Caco-2 (cell line): ENCODE results near the gene FAM117B. TPM values are rescaled to one million over a fixed set of nuclear protein-coding genes. Genes with fewer than 3 reads are reported as not detected.

ENCODE experiments used
- BruUV-seq: library from RNA; stranded (reverse); fragments of 400-500 nt; replicated peaks from 2 replicates; lab custom pipeline; 2021; lab: Mats Ljungman, UMichigan
- CTCF ChIA-PET: fragments of 300-600 bp; sonication (Branson Sonifier 250); formaldehyde crosslinking; loops from one replicate; lab custom pipeline; 2022; ENCODE audit warnings: antibody characterized with exemption; lab: Charles Lee
- POLR2A ChIA-PET: fragments of 300-600 bp; sonication (Branson Sonifier 250); formaldehyde crosslinking; loops from one replicate; lab custom pipeline; 2022; ENCODE audit warnings: antibody characterized with exemption; lab: Charles Lee
- DNase-seq, 2 experiments: peaks; one replicate each; pipeline versions ENCODE4 v3.0.0 to v3.0.0-alpha.2; 2020 to 2022
- H3K27me3 ChIP-seq: replicated peaks from 2 replicates; pipeline ENCODE4 v1.6.0; 2011; ENCODE audit warnings: low read length; ENCODE audit not compliant: control insufficient read depth, insufficient read depth
- H3K36me3 ChIP-seq: 2 replicates; pipeline ENCODE4 v1.5.1; 2011; ENCODE audit warnings: low read length; ENCODE audit not compliant: control insufficient read depth, insufficient read depth
- H3K4me1 ChIP-seq: fragments of 250-450 bp; sonication (Bioruptor Pico); 2 replicates; pipeline ENCODE4 v1.5.1; 2020; ENCODE audit warnings: mild to moderate bottlenecking
- H3K4me3 ChIP-seq: 2 replicates; pipeline ENCODE4 v1.5.1; 2011; ENCODE audit warnings: low read depth, mild to moderate bottlenecking, control low read depth, low read length
- H3K9me3 ChIP-seq: fragments of 250-450 bp; sonication (Bioruptor Pico); 2 replicates; pipeline ENCODE4 v1.5.1; 2020; ENCODE audit warnings: mild to moderate bottlenecking, moderate library complexity
- H3K27ac Mint-ChIP-seq: one replicate; pipeline ENCODE4 v1.8.0; 2022; ENCODE audit warnings: mixed read lengths; ENCODE audit not compliant: unreplicated experiment
- H3K27me3 Mint-ChIP-seq: one replicate; pipeline ENCODE4 v1.8.0; 2022; ENCODE audit warnings: mixed read lengths; ENCODE audit not compliant: insufficient read depth, unreplicated experiment
- H3K36me3 Mint-ChIP-seq: one replicate; pipeline ENCODE4 v1.8.0; 2022; ENCODE audit warnings: mild to moderate bottlenecking, mixed read lengths; ENCODE audit not compliant: insufficient read depth, unreplicated experiment
- H3K4me1 Mint-ChIP-seq: one replicate; pipeline ENCODE4 v1.8.0; 2022; ENCODE audit warnings: low read depth, mixed read lengths; ENCODE audit not compliant: unreplicated experiment
- H3K4me3 Mint-ChIP-seq: one replicate; pipeline ENCODE4 v1.8.0; 2022; ENCODE audit warnings: mild to moderate bottlenecking, moderate library complexity, mixed read lengths; ENCODE audit not compliant: unreplicated experiment
- H3K9me3 Mint-ChIP-seq: one replicate; pipeline ENCODE4 v1.8.0; 2022; ENCODE audit warnings: mixed read lengths; ENCODE audit not compliant: unreplicated experiment
- CTCF ChIP-seq, 2 experiments: fragments of 200-600 bp in 1 of 2; IDR thresholded peaks; 1 replicate in 1 of 2; 2 replicates in 1 of 2; pipeline versions ENCODE4 v1.5.1 to v1.8.0; 2011 to 2022; ENCODE audit warnings: antibody characterized with exemption in 1 of 2, control low read depth in 1 of 2, inconsistent platforms in 1 of 2, low read depth in 1 of 2, low read length in 1 of 2, mild to moderate bottlenecking in 1 of 2, moderate library complexity in 1 of 2; ENCODE audit not compliant: insufficient read depth in 1 of 2, severe bottlenecking in 1 of 2, unreplicated experiment in 1 of 2
- intact Hi-C: fragments of 100-400 bp; cut with micrococcal nuclease; formaldehyde crosslinking; loops from one replicate; pipeline ENCODE4 v1.10.0; 2022; ENCODE audit not compliant: unreplicated experiment
- total RNA-seq: library from RNA; stranded (reverse); gene quantifications from 2 replicates; pipeline ENCODE4 v1.2.3, GENCODE V29; 2022

FAM117B gene
- total RNA-seq, 1 experiment from 2014 or later: 9.8 TPM

- ChIA-PET POLR2A (no interaction called here), CTCF (no interaction called here)
- Mint-ChIP-seq H3K27ac (no peak overlapping the region), H3K27me3 (no peaks in the 10 kb centered on the region), H3K36me3 (no peaks in the 10 kb centered on the region), H3K9me3 (no peaks in the 10 kb centered on the region), H3K4me3 (no peak overlapping the region), H3K4me1 (peaks cover 3% of the 10 kb centered on the region)
- H3K27me3 ChIP-seq: no peaks in the 10 kb centered on the region
- no peaks in the 10 kb centered on the region for H3K36me3 ChIP-seq
- TF ChIP-seq CTCF (IDR thresholded peaks at IDR 0.05; ENCODE audit: insufficient read depth in 1 of 2, low read depth in 1 of 2, low read length in 1 of 2, severe bottlenecking in 1 of 2, unreplicated experiment in 1 of 2): no peak
- no peak for DNase-seq
- H3K4me3 ChIP-seq: no peak overlapping the region
- no peaks in the 10 kb centered on the region for H3K9me3 ChIP-seq
- intact Hi-C loops: no loop called here
- BruUV-seq: no TSS peak
- H3K4me1 ChIP-seq: peaks cover 4% of the 10 kb centered on the region; the same call in 1 of the 2 replicates
Observed at GRCh38 chr2:202723746-202724145, 89.0 kb downstream of the FAM117B start.

DNA sequence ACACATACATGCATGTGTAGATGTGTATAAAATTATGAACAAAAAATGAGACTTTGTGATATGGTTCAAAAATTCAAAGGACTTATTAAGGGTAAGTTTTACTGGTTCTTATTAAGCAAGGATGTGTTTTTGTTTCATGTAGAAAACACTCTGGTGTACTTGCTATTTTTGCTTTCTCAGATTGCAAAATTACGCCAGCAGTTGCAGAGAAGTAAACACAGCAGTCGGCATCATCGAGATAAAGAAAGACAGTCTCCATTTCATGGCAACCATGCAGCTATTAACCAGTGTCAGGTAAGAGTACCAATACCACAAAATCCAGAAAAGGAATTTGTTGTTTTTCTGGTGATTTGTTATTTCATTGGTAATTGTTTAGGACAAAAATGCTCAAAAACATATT, 91.3 kb downstream of the FAM117B start:
- no peak overlapping the region for H3K27ac Mint-ChIP-seq
- Histone ChIP-seq H3K9me3 (no peaks in the 10 kb centered on the region), H3K4me3 (no peak overlapping the region), H3K36me3 (no peaks in the 10 kb centered on the region), H3K27me3 (no peaks in the 10 kb centered on the region), H3K4me1 (peaks cover 4% of the 10 kb centered on the region; the same call in 1 of the 2 replicates)
- no peaks in the 10 kb centered on the region for H3K36me3 Mint-ChIP-seq
- no TSS peak for BruUV-seq
- intact Hi-C loops: no loop called here
- H3K4me3 Mint-ChIP-seq: no peak overlapping the region
- H3K9me3 Mint-ChIP-seq: peaks cover 6% of the 10 kb centered on the region
- H3K4me1 Mint-ChIP-seq: no peaks in the 10 kb centered on the region
- TF ChIP-seq CTCF (IDR thresholded peaks at IDR 0.05; ENCODE audit: insufficient read depth in 1 of 2, low read depth in 1 of 2, low read length in 1 of 2, severe bottlenecking in 1 of 2, unreplicated experiment in 1 of 2): no peak
- no peaks in the 10 kb centered on the region for H3K27me3 Mint-ChIP-seq
- DNase-seq: no peak
- ChIA-PET CTCF (no interaction called here), POLR2A (no interaction called here)

DNA sequence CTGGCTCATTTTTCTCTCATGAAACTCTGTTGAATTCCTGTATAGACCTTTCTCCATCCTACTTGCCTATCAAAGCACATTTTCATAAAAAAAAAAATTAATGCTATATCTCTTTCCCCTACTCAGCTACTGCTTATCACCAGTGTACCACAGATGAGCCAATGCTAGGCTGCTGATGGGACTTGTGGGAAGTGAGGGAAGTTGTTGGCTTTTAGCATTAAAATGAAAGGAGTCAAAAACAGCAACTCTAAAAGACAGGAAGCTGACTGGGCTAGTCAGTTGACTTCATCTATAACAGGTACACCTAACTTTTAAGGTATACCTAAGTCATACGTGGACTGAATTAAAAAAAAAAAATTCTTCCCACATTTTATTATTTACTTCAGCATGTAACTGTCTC, 102.1 kb downstream of the FAM117B start:
- intact Hi-C loops: no loop called here
- H3K27me3 ChIP-seq: no peaks in the 10 kb centered on the region
- H3K36me3 ChIP-seq: no peaks in the 10 kb centered on the region; the same call in 1 of the 2 replicates
- Mint-ChIP-seq H3K4me3 (no peak overlapping the region), H3K9me3 (peaks cover 16% of the 10 kb centered on the region), H3K4me1 (no peaks in the 10 kb centered on the region), H3K27ac (no peak overlapping the region), H3K27me3 (no peaks in the 10 kb centered on the region), H3K36me3 (no peaks in the 10 kb centered on the region)
- no peak for DNase-seq
- POLR2A ChIA-PET: no interaction called here
- TF ChIP-seq CTCF (IDR thresholded peaks at IDR 0.05; ENCODE audit: insufficient read depth in 1 of 2, low read depth in 1 of 2, low read length in 1 of 2, severe bottlenecking in 1 of 2, unreplicated experiment in 1 of 2): no peak
- H3K9me3 ChIP-seq: no peaks in the 10 kb centered on the region; the same call in 1 of the 2 replicates
- CTCF ChIA-PET: no interaction called here
- no peaks in the 10 kb centered on the region for H3K4me1 ChIP-seq
- H3K4me3 ChIP-seq: no peak overlapping the region
- BruUV-seq: no TSS peak
